ENCODE results near the gene KIAA2012.

Gene KIAA2012

GRCh38 chr2:202061695-202062094 is 11.4 kb upstream of the KIAA2012 start:
- TF ChIP-seq CTCF (IDR thresholded peaks at IDR 0.05; ENCODE audit: control extremely low read depth, extremely low read depth, low read depth, missing control alignments), result no peak

GRCh38 chr2:202064171-202064880 is 8.7 kb upstream of the KIAA2012 start:
- CTCF ChIA-PET, result interaction anchor here (1.2 to 1.9 kb wide), 5 partner anchors 8 to 115 kb away, joined by 3 to 5 read pairs (median 3); no protein-coding TSS in a partner anchor
- TF ChIP-seq CTCF (IDR thresholded peaks at IDR 0.05; ENCODE audit: control extremely low read depth, extremely low read depth, low read depth, missing control alignments), result no peak
- DNase-seq (ENCODE audit: extremely low spot score), result no peak
- POLR2A ChIA-PET, result no interaction called here

More at GRCh38 chr2:202061695-202062094, 11.4 kb upstream of the KIAA2012 start:
- no peak for DNase-seq (ENCODE audit: extremely low spot score)
- POLR2A ChIA-PET, result no interaction called here
- CTCF ChIA-PET, result no interaction called here

GRCh38 chr2:202064881-202065230 is 8.2 kb upstream of the KIAA2012 start:
- no peak for DNase-seq (ENCODE audit: extremely low spot score)
- no peak for TF ChIP-seq CTCF (IDR thresholded peaks at IDR 0.05; ENCODE audit: control extremely low read depth, extremely low read depth, low read depth, missing control alignments)
- ChIA-PET CTCF (interaction anchor here (1.2 to 1.9 kb wide), 4 partner anchors 8 to 114 kb away, joined by 3 to 5 read pairs (median 4); no protein-coding TSS in a partner anchor), POLR2A (no interaction called here)

- no peak for DNase-seq (ENCODE audit: extremely low spot score)
- TF ChIP-seq CTCF (IDR thresholded peaks at IDR 0.05; ENCODE audit: control extremely low read depth, extremely low read depth, low read depth, missing control alignments), result no peak
- POLR2A ChIA-PET, result no interaction called here
- CTCF ChIA-PET, result interaction anchor here (1.5 to 1.9 kb wide), 3 partner anchors 9 to 37 kb away, joined by 3 to 5 read pairs (median 4); no protein-coding TSS in a partner anchor
These were observed 7.2 kb upstream of the KIAA2012 start for GRCh38 chr2:202065876-202066275.

GRCh38 chr2:202066875-202067274 is 6.2 kb upstream of the KIAA2012 start:
- TF ChIP-seq CTCF (IDR thresholded peaks at IDR 0.05; ENCODE audit: control extremely low read depth, extremely low read depth, low read depth, missing control alignments), result no peak
- CTCF ChIA-PET, result interaction anchor here (1.1 to 1.5 kb wide), 2 partner anchors 9 to 28 kb away, joined by 3 read pairs; no protein-coding TSS in a partner anchor
- POLR2A ChIA-PET, result no interaction called here
- no peak for DNase-seq (ENCODE audit: extremely low spot score)

GRCh38 chr2:202067589-202067988 is 5.5 kb upstream of the KIAA2012 start:
- ChIA-PET CTCF (interaction anchor here (0.9 to 1.1 kb wide), 2 partner anchors 9 to 10 kb away, joined by 3 read pairs; no protein-coding TSS in a partner anchor), POLR2A (no interaction called here)
- TF ChIP-seq CTCF (IDR thresholded peaks at IDR 0.05; ENCODE audit: control extremely low read depth, extremely low read depth, low read depth, missing control alignments), result no peak
- DNase-seq (ENCODE audit: extremely low spot score), result no peak
